Measurements from ENCODE around the gene SCMH1. TPM values are rescaled to one million over a fixed set of nuclear protein-coding genes. Genes with fewer than 3 reads are reported as not detected.

SCMH1 gene
- total RNA-seq, 1 experiment from 2014 or later = 16.5 TPM

- H3K79me2 ChIP-seq (ENCODE audit: insufficient read depth, low read length) = no peaks in the 10 kb centered on the region
- H3K23me2 ChIP-seq (ENCODE audit: insufficient read length, low read depth, low read length, poor library complexity, severe bottlenecking) = no peaks in the 10 kb centered on the region
- H3K4ac ChIP-seq (ENCODE audit: low read depth, low read length) = no peak overlapping the region
- H3K4me2 ChIP-seq (ENCODE audit: insufficient read depth, insufficient read length, low read length) = no peak overlapping the region
- no peak overlapping the region for H3K9ac ChIP-seq (ENCODE audit: extremely low read depth, insufficient read length, low read length)
- H2BK120ac ChIP-seq (ENCODE audit: low read depth, low read length, poor library complexity, severe bottlenecking) = no peak overlapping the region
- H3K9me3 ChIP-seq (ENCODE audit: control insufficient read depth, low read depth, low read length) = no peaks in the 10 kb centered on the region
- H2BK20ac ChIP-seq (ENCODE audit: low read depth, low read length, poor library complexity, severe bottlenecking) = no peak overlapping the region
- no peaks in the 10 kb centered on the region for H3K27me3 Mint-ChIP-seq (ENCODE audit: low read depth)
- no peak overlapping the region for H2AFZ ChIP-seq (ENCODE audit: low read length)
- H3K56ac ChIP-seq (ENCODE audit: insufficient read length, low read depth, low read length) = no peak overlapping the region
- no peaks in the 10 kb centered on the region for H4K20me1 ChIP-seq (ENCODE audit: control insufficient read depth, insufficient read depth, insufficient read length)
- no peak overlapping the region for H4K91ac ChIP-seq (ENCODE audit: insufficient read length, low read depth, low read length)
- DNase-seq = no peak
- no peak overlapping the region for H4K5ac ChIP-seq (ENCODE audit: insufficient read length, low read depth, low read length)
- H4K8ac ChIP-seq (replicated peaks; ENCODE audit: insufficient read length, low read depth, low read length) = no peak overlapping the region
- H3K18ac ChIP-seq (ENCODE audit: insufficient read length, low read depth, low read length) = no peak overlapping the region
- H3K14ac ChIP-seq (ENCODE audit: insufficient read depth, low read length) = no peak overlapping the region
- H3K4me1 ChIP-seq (ENCODE audit: insufficient read depth, low read length) = no peaks in the 10 kb centered on the region
- H2BK15ac ChIP-seq (ENCODE audit: low read depth, low read length) = no peak overlapping the region
- no peaks in the 10 kb centered on the region for H3K4me1 Mint-ChIP-seq
- H3K27me3 ChIP-seq (ENCODE audit: insufficient read depth, low read length) = no peaks in the 10 kb centered on the region
- TF ChIP-seq CTCF (conservative IDR thresholded peaks at IDR 0.05) = no peak
- no peak overlapping the region for H2AK5ac ChIP-seq (ENCODE audit: insufficient read length, low read length)
- H3T11ph ChIP-seq (ENCODE audit: low read length) = no peak overlapping the region
- peaks cover 6 to 10% of the 10 kb centered on the region in 2 experiments; a peak in 4 of 5 replicates for H3K9me3 Mint-ChIP-seq
- H3K79me1 ChIP-seq (ENCODE audit: insufficient read depth, low read depth, low read length, poor library complexity, severe bottlenecking) = no peaks in the 10 kb centered on the region
- no peak overlapping the region for H2BK12ac ChIP-seq (ENCODE audit: insufficient read length, low read depth, low read length)
- H2BK5ac ChIP-seq (ENCODE audit: insufficient read length, low read length) = no peak overlapping the region
- H3K27ac Mint-ChIP-seq = no peak overlapping the region
- H3K23ac ChIP-seq (ENCODE audit: insufficient read length, low read depth, low read length) = no peak overlapping the region
- H3K4me3 Mint-ChIP-seq = no peak overlapping the region
- H3K36me3 Mint-ChIP-seq (ENCODE audit: insufficient read depth in 1 of 3, low read depth in 3 of 3) = peaks cover 7 to 22% (median 19%) of the 10 kb centered on the region in 3 experiments
- H3K27ac ChIP-seq (ENCODE audit: insufficient read length, low read depth, low read length) = no peak overlapping the region
Measured at GRCh38 chr1:41118645-41119044, 123.5 kb downstream of the SCMH1 start.

All from H9 (cell line).